Measurements from ENCODE around the gene CFAP54.

- TF ChIP-seq CTCF (IDR thresholded peaks at IDR 0.05) = no peak
- TF ChIP-seq ATF1 (CRISPR knock-in tag; IDR thresholded peaks at IDR 0.05) = no peak
- TF ChIP-seq OVOL2 (CRISPR knock-in tag; IDR thresholded peaks at IDR 0.05; ENCODE audit: borderline replicate concordance) = no peak
- no peak for TF ChIP-seq PRDM15 (CRISPR knock-in tag; IDR thresholded peaks at IDR 0.05)
- no peak for TF ChIP-seq PREB (CRISPR knock-in tag; IDR thresholded peaks at IDR 0.05; ENCODE audit: borderline replicate concordance)
- no peak for TF ChIP-seq TEAD1 (CRISPR knock-in tag; IDR thresholded peaks at IDR 0.05)
- no peak for TF ChIP-seq E2F4 (CRISPR knock-in tag; IDR thresholded peaks at IDR 0.05; ENCODE audit: borderline replicate concordance, low read depth)
- no peak for TF ChIP-seq SP1 (CRISPR knock-in tag; conservative IDR thresholded peaks at IDR 0.05)
- no peak for TF ChIP-seq IRF1 (CRISPR knock-in tag; IDR thresholded peaks at IDR 0.05)
- TF ChIP-seq NR3C1 (CRISPR knock-in tag; conservative IDR thresholded peaks at IDR 0.05; ENCODE audit: low read depth) = no peak
- no peak for TF ChIP-seq JUN (CRISPR knock-in tag; IDR thresholded peaks at IDR 0.05)
- no peak for TF ChIP-seq RORB (CRISPR knock-in tag; IDR thresholded peaks at IDR 0.05)
- no peak for TF ChIP-seq ZNF232 (CRISPR knock-in tag; IDR thresholded peaks at IDR 0.05)
- no peak for TF ChIP-seq USF1 (CRISPR knock-in tag; IDR thresholded peaks at IDR 0.05)
Measured at GRCh38 chr12:96471368-96472050, 17.9 kb upstream of the CFAP54 start.
